Heart right ventricle (tissue), 16 donors: Measurements from ENCODE around the gene LTN1. TPM values are rescaled to one million over a fixed set of nuclear protein-coding genes. Genes with fewer than 3 reads are reported as not detected.

Experiments
- ATAC-seq, 8 donors: fragments of 200-7000 bp; cut with Tn5 transposase; one replicate each; pipeline ENCODE4 v1.9.1; 2020; ENCODE audit warnings: mild to moderate bottlenecking in 8 of 8, moderate library complexity in 8 of 8, moderate number of reproducible peaks in 1 of 8
- DNase-seq, 2 donors: peaks; one replicate each; pipeline ENCODE4 v3.0.0-alpha.2; 2020
- H3K27ac ChIP-seq, 10 donors: fragments of 200-600 bp; sonication (generic) in 2 of 10; one replicate each; pipeline versions ENCODE4 v1.5.0 to v1.8.0; 2020 to 2022; ENCODE audit warnings: mild to moderate bottlenecking in 3 of 10
- H3K27me3 ChIP-seq, 7 donors: fragments of 200-600 bp; one replicate each; pipeline ENCODE4 v1.8.0; 2021 to 2022; ENCODE audit warnings: mild to moderate bottlenecking in 2 of 7
- H3K36me3 ChIP-seq, 9 donors: fragments of 200-600 bp; sonication (generic) in 1 of 9; one replicate each; pipeline versions ENCODE4 v1.5.0 to v1.8.0; 2020 to 2022; ENCODE audit warnings: mild to moderate bottlenecking in 2 of 9
- H3K4me1 ChIP-seq, 9 donors: fragments of 200-600 bp; sonication (generic) in 1 of 9; one replicate each; pipeline versions ENCODE4 v1.5.0 to v1.8.0; 2020 to 2022; ENCODE audit warnings: mild to moderate bottlenecking in 4 of 9
- H3K4me3 ChIP-seq, 10 donors: fragments of 200-600 bp; sonication (generic) in 2 of 10; one replicate each; pipeline versions ENCODE4 v1.5.0 to v1.8.0; 2020 to 2022; ENCODE audit warnings: mild to moderate bottlenecking in 7 of 10, moderate library complexity in 2 of 10
- H3K9me3 ChIP-seq, 11 donors: fragments of 200-600 bp in 10 of 11; sonication (generic) in 2 of 11; one replicate each; pipeline versions ENCODE4 v1.5.0 to v1.8.0; 2013 to 2022; ENCODE audit warnings: mild to moderate bottlenecking in 2 of 11, control low read depth in 1 of 11, moderate library complexity in 1 of 11
- WGBS, 2 donors: extraction: QIAGEN DNeasy Blood & Tissue Kit; methylation state at CpG; one replicate each; pipeline ENCODE4 v1.1.7; 2013; ENCODE audit warnings: inconsistent platforms in 1 of 2; 5-methylcytosine and 5-hydroxymethylcytosine counted together
- intact Hi-C, 10 donors: fragments of 100-400 bp; cut with DNase I; formaldehyde crosslinking; loops; one replicate each; pipeline versions ENCODE4 v1.11.1 to v1.14.2; 2022
- polyA plus RNA-seq, 2 donors: library from polyadenylated mRNA; stranded (reverse); fragments of 200-250 nt; gene quantifications; one replicate each; pipeline ENCODE4 v1.2.3, GENCODE V29; 2013
- total RNA-seq, 10 donors: library from RNA; stranded (reverse); fragmentation: NEBNext Ultra II Directional in 3 of 10; extraction: Animal tissue kit (Norgen Biotek cat#: 25700) in 3 of 10; gene quantifications; one replicate each; pipeline versions ENCODE4 v1.2.1 to v1.2.4, GENCODE V29; 2021 to 2023
- TF ChIP-seq, protein P1 (sequence below), 9 donors: fragments of 200-600 bp; sonication (generic) in 2 of 9; IDR thresholded peaks; one replicate each; pipeline versions ENCODE4 v1.5.0 to v1.8.0; 2021 to 2022; ENCODE audit warnings: antibody characterized with exemption in 9 of 9, mild to moderate bottlenecking in 5 of 9, moderate library complexity in 1 of 9
- donor health status: Arrhythmogenic right ventricular cardiomyopathy.
- donor health status: ischemic (EF 13 %, LVEDD 7.1; RV severe dilation, severe dysfunction).
- donor health status: healthy with polysubstance abuse.
- donor health status: DM: no; HTN: yes; CAD: no.
- donor health status: DM: no; HTN: no; CAD: no.
- donor health status: ischemic (EF 25% LVEDD 6.9; RV normal size, moderate dysfunction).
- donor health status: ischemic (EF 25% LVEDD 5.7; RV mildly dilated, moderate dysfunction).
- donor health status: healthy.
- donor health status: DM: yes; HTN: yes; CAD: no.
- donor health status: Ischemic cardiomyopathy.
- donor health status: ischemic (EF 35%, LVEDD 5.7; RV mildly dilated, moderate dysfunction).
- donor health status: nonischemic (EF 11% LVEDD 7.7; RV severe dilation, severe dysfunction).
- donor health status: DM: yes; HTN: yes; CAD: no.
- donor health status: PGD.
- donor health status: ischemic (EF 29% LVEDD 5.4; RV normal size, mild dysfunction).
- donor health status: nonischemic (EF 23%, LVEDD 6.1; RV moderate dilation, normal function).

Gene LTN1
- total and polyA plus RNA-seq, 12 donors, result 3.2 to 20.4 (median 17.7) TPM

DNA sequence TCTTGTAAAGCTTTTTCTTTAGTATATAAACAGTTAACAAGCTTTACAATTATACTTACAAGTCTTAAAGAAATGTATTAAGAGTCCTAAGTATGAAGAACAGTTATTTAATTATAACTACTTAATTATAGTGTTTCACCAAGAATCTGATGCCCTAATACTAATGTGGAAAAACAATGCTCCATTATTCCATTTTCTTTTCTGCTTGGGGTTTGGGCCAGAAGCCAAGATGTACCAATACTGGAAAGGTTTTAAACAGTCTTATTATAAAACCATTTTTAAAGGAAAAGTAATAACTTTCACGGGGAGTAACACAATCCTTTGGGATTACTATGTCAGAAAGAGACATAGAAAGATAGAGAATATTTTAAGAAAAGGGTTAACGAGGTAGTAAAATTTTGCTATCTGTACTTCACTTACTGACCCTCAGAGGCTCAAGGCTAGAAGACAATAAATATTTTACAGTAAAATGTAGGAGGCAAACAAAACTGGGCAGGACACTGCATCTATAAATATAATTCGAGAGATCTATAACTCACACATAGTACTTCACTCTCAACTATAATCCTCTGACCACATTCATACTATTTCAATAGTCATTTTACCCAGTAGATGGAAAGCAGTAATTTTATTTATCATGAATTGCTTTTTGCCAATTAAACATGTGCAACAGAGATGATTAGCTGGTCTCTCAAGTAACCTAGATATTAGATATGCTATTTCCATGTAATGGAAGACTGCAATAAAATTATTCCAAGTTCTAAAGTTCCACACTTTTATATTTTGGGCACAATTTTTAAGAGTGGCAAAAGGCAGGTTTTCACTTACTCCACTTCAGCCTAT lies 63.9 kb downstream of the LTN1 start:
- WGBS, 2 donors, result 70 to 76% methylated on average over 3 of the region's 3 CpGs
- Histone ChIP-seq H3K4me1 (no peaks in the 10 kb centered on the region), H3K4me3 (no peak overlapping the region), H3K9me3 (no peaks in the 10 kb centered on the region), H3K27ac (no peak overlapping the region), H3K27me3 (no peaks in the 10 kb centered on the region), H3K36me3 (peaks cover 0 to 93% (median 7%) of the 10 kb centered on the region in 9 donors)
- intact Hi-C loops, result no loop called here
- no peak for DNase-seq
- TF ChIP-seq, protein P1, sequence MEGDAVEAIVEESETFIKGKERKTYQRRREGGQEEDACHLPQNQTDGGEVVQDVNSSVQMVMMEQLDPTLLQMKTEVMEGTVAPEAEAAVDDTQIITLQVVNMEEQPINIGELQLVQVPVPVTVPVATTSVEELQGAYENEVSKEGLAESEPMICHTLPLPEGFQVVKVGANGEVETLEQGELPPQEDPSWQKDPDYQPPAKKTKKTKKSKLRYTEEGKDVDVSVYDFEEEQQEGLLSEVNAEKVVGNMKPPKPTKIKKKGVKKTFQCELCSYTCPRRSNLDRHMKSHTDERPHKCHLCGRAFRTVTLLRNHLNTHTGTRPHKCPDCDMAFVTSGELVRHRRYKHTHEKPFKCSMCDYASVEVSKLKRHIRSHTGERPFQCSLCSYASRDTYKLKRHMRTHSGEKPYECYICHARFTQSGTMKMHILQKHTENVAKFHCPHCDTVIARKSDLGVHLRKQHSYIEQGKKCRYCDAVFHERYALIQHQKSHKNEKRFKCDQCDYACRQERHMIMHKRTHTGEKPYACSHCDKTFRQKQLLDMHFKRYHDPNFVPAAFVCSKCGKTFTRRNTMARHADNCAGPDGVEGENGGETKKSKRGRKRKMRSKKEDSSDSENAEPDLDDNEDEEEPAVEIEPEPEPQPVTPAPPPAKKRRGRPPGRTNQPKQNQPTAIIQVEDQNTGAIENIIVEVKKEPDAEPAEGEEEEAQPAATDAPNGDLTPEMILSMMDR (IDR thresholded peaks at IDR 0.05), result no peak
- no peak for ATAC-seq

DNA sequence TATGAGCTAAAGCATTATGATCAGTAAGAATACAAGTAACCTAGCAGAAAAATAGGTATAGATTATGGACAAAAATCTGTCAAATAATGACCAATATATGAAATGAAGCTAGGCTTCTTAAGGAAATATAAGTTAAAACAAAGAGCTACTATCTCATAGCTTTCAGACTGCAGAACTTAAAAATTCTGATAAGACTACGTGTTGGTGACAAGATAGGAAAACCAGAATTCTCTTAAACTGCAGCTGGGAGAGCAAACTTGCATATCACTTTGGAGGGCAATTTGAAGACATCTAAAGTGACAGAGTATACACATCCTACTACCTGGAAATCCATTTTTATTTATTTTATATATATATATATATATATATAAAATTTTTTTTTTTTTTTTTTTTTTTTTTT lies 65.5 kb downstream of the LTN1 start:
- intact Hi-C loops, result no loop called here
- WGBS, 2 donors, result 85 to 91% methylated on average over 1 of the region's 1 CpG

DNA sequence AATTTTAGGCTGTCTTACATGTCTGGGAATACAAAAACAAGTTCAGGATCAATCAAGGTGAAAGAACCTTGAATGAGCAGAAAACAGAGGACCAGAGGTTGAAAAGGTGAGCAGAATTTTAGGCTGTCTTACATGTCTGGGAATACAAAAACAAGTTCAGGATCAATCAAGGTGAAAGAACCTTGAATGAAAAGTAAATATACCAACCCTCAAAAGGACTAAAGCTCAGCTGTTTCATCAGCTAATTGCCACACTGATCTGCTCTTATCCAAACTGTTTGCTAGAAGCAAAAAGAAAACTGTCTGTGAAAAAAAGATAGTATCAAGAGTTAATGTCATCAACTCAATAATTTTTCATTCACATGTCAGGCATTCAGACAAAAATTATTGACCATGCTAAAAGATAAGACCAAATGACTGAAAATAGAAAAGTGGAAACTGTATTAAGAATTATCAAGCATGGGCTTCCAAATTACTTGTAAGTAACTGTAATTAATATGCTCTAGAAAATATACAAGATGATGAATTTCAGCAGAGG lies 69.2 kb downstream of the LTN1 start:
- Histone ChIP-seq H3K4me1 (no peaks in the 10 kb centered on the region), H3K27ac (no peak overlapping the region), H3K36me3 (peaks cover 0 to 65% (median 0%) of the 10 kb centered on the region in 9 donors), H3K27me3 (no peaks in the 10 kb centered on the region), H3K4me3 (no peak overlapping the region), H3K9me3 (no peaks in the 10 kb centered on the region)
- intact Hi-C loops, result no loop called here
- DNase-seq (no peak), ATAC-seq (no peak)
- TF ChIP-seq, protein P1 (IDR thresholded peaks at IDR 0.05), result no peak

More for the DNA sequence above, 65.5 kb downstream of the LTN1 start:
- H3K4me3 ChIP-seq, result no peak overlapping the region
- no peak overlapping the region for H3K27ac ChIP-seq
- peaks cover 0 to 93% (median 1%) of the 10 kb centered on the region in 9 donors for H3K36me3 ChIP-seq
- H3K27me3 ChIP-seq, result no peaks in the 10 kb centered on the region
- H3K4me1 ChIP-seq, result no peaks in the 10 kb centered on the region
- no peaks in the 10 kb centered on the region for H3K9me3 ChIP-seq
- TF ChIP-seq, protein P1 (IDR thresholded peaks at IDR 0.05), result no peak
- ATAC-seq (no peak), DNase-seq (no peak)

DNA sequence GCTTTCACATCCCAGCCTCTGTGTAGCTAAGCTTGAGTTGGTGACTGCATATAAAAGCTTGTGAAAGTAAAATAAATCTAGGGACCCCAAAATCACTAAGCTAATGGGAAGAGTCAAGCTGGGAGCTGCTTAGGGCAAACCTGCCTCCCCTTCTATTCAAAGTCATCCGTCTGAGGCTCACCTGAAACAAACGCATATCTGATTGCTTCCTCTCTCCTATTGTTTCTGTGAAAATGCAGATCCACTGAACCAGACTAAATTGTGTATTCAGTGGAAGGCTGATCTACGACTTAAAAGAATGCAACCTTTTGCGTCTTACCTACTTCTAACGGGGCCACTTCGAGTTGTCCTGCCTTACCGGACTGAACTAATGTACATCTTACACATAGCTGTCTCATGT lies 70.3 kb downstream of the LTN1 start:
- H3K27ac ChIP-seq, result no peak overlapping the region
- TF ChIP-seq, protein P1 (IDR thresholded peaks at IDR 0.05), result no peak
- no peak overlapping the region for H3K4me3 ChIP-seq
- H3K27me3 ChIP-seq, result no peaks in the 10 kb centered on the region
- H3K4me1 ChIP-seq, result no peaks in the 10 kb centered on the region
- WGBS, 2 donors, result 86 to 90% methylated on average over 7 of the region's 7 CpGs
- intact Hi-C loops, result no loop called here
- no peaks in the 10 kb centered on the region for H3K9me3 ChIP-seq
- ATAC-seq (no peak), DNase-seq (no peak)
- peaks cover 0 to 54% (median 0%) of the 10 kb centered on the region in 9 donors for H3K36me3 ChIP-seq
